Breast epithelium (tissue), 4 donors: ENCODE data around the gene GPN2. TPM values are rescaled to one million over a fixed set of nuclear protein-coding genes. Genes with fewer than 3 reads are reported as not detected.

Source experiments
- DNase-seq, 2 donors: peaks; one replicate each; pipeline ENCODE4 v3.0.0-alpha.2; 2019; ENCODE audit warnings: low spot score in 2 of 2
- H3K27ac ChIP-seq, 2 donors: fragments of 200-600 bp; sonication (generic) in 1 of 2; one replicate each; pipeline ENCODE4 v1.5.1; 2016 to 2019; ENCODE audit warnings: mild to moderate bottlenecking in 1 of 2
- H3K27me3 ChIP-seq, 2 donors: fragments of 200-600 bp; sonication (generic) in 1 of 2; one replicate each; pipeline versions ENCODE4 v1.5.1 to v1.6.0; 2017 to 2019; ENCODE audit warnings: control low read depth in 1 of 2, mild to moderate bottlenecking in 1 of 2
- H3K36me3 ChIP-seq: fragments of 200-600 bp; one replicate; pipeline ENCODE4 v1.5.1; 2019
- H3K4me1 ChIP-seq, 2 donors: fragments of 200-600 bp; sonication (generic); one replicate each; pipeline ENCODE4 v1.5.1; 2016 to 2019; ENCODE audit warnings: control low read depth in 1 of 2
- H3K4me3 ChIP-seq, 3 donors: fragments of 200-600 bp; sonication (generic); 1 replicate in 2 of 3; 2 replicates in 1 of 3; pipeline ENCODE4 v1.5.1; 2016 to 2019; ENCODE audit warnings: mild to moderate bottlenecking in 3 of 3, moderate library complexity in 2 of 3
- H3K9me3 ChIP-seq, 2 donors: fragments of 200-600 bp; sonication (generic) in 1 of 2; one replicate each; pipeline ENCODE4 v1.5.1; 2016 to 2019; ENCODE audit warnings: control low read depth in 1 of 2
- POLR2A ChIP-seq: fragments of 450-650 bp; IDR thresholded peaks from one replicate; pipeline ENCODE4 v1.6.1; 2016; ENCODE audit warnings: antibody characterized with exemption, mild to moderate bottlenecking, moderate library complexity
- POLR2AphosphoS5 ChIP-seq, 3 donors: sonication (generic); formaldehyde crosslinking; IDR thresholded peaks; one replicate each; pipeline ENCODE4 v1.6.1; 2017; ENCODE audit warnings: antibody characterized with exemption in 3 of 3
- intact Hi-C: fragments of 100-400 bp; cut with DNase I; formaldehyde crosslinking; loops from one replicate; pipeline ENCODE4 v1.15.1; 2023; ENCODE audit warnings: low total_unique reads
- total RNA-seq, 3 donors: library from RNA; depleted of rRNA; stranded (reverse); fragments of >200 nt; gene quantifications; one replicate each; pipeline ENCODE4 v1.1.0, GENCODE V29; 2016
- TF ChIP-seq, protein P1 (sequence below), 3 donors: fragments of 450-650 bp; IDR thresholded peaks; one replicate each; pipeline ENCODE4 v1.5.1; 2016 to 2017; ENCODE audit warnings: antibody characterized with exemption in 3 of 3, mild to moderate bottlenecking in 3 of 3, moderate library complexity in 3 of 3

Gene GPN2
- total RNA-seq, 3 donors from 2014 or later = 8.5 to 17.7 (median 13.4) TPM

DNA sequence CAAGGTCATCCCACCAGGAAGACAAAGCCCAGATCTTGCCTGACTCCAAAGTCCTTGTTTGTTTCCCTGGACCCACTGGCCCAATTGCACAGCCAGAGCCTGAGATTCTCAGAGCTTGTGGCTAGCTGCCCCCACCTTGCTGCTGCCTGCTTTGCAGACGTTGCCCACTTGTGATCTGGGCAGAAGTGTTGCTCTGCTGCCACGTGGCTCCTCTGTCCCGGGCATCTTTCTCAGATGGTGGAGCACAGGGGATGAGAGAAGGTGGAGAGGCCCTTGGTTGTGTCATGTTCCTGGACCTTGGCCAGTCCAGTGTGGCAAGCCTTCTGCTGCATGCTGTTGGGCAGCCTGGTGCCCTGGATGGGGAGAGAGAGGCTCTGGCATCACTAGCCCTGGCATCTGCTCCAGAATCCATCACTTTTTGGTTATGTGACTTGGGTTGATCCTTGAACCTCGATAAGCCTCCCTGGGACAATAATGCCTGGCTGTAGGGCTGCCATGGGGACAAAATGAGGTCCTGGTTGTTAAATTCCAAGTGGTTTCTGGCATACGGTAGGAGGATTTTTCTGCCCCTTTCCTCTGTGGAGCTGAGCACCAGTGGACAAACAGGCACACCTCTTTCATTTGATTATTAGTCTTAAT, 25.2 kb upstream of the GPN2 start:
- no peaks in the 10 kb centered on the region for H3K4me1 ChIP-seq
- H3K36me3 ChIP-seq = no peaks in the 10 kb centered on the region
- H3K4me3 ChIP-seq = no peak overlapping the region
- intact Hi-C loops = no loop called here
- no peaks in the 10 kb centered on the region for H3K27me3 ChIP-seq
- no peaks in the 10 kb centered on the region for H3K9me3 ChIP-seq
- H3K27ac ChIP-seq = no peak overlapping the region
- TF ChIP-seq, protein P1, sequence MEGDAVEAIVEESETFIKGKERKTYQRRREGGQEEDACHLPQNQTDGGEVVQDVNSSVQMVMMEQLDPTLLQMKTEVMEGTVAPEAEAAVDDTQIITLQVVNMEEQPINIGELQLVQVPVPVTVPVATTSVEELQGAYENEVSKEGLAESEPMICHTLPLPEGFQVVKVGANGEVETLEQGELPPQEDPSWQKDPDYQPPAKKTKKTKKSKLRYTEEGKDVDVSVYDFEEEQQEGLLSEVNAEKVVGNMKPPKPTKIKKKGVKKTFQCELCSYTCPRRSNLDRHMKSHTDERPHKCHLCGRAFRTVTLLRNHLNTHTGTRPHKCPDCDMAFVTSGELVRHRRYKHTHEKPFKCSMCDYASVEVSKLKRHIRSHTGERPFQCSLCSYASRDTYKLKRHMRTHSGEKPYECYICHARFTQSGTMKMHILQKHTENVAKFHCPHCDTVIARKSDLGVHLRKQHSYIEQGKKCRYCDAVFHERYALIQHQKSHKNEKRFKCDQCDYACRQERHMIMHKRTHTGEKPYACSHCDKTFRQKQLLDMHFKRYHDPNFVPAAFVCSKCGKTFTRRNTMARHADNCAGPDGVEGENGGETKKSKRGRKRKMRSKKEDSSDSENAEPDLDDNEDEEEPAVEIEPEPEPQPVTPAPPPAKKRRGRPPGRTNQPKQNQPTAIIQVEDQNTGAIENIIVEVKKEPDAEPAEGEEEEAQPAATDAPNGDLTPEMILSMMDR (IDR thresholded peaks at IDR 0.05) = no peak
- no peak for TF ChIP-seq POLR2A
- TF ChIP-seq POLR2AphosphoS5 (IDR thresholded peaks at IDR 0.05) = no peak
- DNase-seq = no peak

DNA sequence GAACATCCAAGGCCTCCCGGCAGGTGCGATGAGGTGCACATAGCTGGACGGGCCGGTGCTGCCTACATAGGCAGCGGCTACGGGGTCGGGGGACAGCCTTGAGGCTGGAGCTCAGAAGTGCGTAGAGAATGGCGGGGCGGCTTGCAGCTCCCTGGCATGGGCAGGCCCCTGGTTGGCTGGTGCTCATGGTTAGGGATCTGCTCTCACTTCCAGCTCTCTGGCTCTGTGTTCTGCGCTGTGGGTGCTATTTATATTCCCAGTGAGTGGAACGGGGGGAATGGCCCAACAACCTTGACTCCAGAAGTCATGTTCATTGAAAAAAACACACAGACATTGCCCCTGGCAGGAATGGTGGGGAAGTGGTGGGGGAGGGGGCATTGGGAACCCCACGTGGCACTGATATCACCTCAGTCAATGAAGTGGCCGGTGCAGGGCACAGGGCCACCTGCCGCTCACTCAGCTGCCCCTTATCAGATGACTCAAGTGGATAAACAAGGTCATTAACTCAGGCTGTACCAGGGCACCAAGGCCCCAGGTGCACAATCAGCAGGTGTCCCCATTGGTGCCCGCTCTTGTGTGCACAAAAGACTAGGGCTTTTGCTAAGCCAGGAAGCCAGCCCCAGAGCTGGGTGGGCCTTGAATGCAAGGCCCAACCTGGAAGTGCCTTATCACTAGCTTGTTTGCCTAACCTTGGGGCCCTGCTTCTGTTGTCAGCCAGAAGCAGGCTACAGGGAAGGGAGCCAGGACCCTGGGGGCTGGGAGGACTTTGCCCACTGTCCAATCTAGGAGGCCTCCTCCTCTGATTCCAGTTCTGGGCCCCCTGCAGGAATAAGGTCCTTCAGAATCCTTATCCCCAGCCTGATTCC, 23.9 kb upstream of the GPN2 start, which contains the start of gene NR0B2:
NR0B2 (minus strand) TSS at position 222 of the 866 bp plus-strand sequence; CDS start at position 187, 35 bp downstream.
- H3K27me3 ChIP-seq = no peaks in the 10 kb centered on the region
- no peaks in the 10 kb centered on the region for H3K36me3 ChIP-seq
- no peak for TF ChIP-seq POLR2AphosphoS5 (IDR thresholded peaks at IDR 0.05)
- TF ChIP-seq, protein P1 (IDR thresholded peaks at IDR 0.05) = no peak
- TF ChIP-seq POLR2A = no peak

DNA sequence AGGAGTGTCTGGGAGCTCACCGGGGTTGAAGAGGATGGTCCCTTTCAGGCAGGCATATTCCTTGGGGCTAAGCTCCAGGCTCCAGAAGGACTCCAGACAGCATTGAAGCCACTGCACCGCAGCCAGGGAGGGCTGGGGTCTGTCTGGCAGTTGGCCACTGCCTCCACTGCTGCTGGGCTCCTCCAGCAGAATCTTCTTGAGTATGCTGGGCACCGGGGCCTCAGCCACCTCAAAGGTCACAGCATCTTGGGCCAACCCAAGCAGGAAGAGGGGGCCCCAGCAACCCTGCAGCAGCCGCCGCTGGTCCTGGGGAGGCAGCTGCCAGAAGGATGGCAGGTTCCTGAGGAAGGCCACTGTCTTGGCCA, 23.3 kb upstream of the GPN2 start:
- intact Hi-C loops = no loop called here
- TF ChIP-seq, protein P1 (IDR thresholded peaks at IDR 0.05) = no peak
- TF ChIP-seq POLR2AphosphoS5 (IDR thresholded peaks at IDR 0.05) (no peak), POLR2A (no peak)

More for the DNA sequence above, 23.9 kb upstream of the GPN2 start, which contains the start of gene NR0B2:
- Histone ChIP-seq H3K27ac (no peak within 1 kb of the TSS), H3K9me3 (no peaks in the 10 kb centered on the region), H3K4me1 (no peaks in the 10 kb centered on the region), H3K4me3 (no peak within 1 kb of the TSS)
- intact Hi-C loops = no loop called here
- DNase-seq = no peak

DNA sequence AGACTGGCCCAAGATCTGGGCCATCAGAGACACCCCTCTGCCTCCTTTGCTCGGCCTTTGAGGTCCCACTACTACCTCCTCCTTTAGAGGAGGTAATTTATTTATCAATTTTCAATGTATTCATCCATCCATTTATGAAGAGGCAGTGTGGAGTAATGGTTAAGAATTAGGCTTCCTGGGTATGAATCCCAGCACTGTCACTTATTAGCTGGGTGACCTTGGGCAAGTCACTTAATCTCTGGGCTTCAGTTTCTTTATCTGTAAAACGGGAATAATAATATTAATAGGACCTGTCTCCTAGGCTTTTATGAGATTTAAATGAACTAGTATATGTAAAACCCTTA, 22.0 kb upstream of the GPN2 start:
- no peak for TF ChIP-seq POLR2A
- no peak for TF ChIP-seq POLR2AphosphoS5 (IDR thresholded peaks at IDR 0.05)
- TF ChIP-seq, protein P1 (IDR thresholded peaks at IDR 0.05) = no peak
- no peaks in the 10 kb centered on the region for H3K36me3 ChIP-seq
- no peak overlapping the region for H3K27ac ChIP-seq
- H3K9me3 ChIP-seq = no peaks in the 10 kb centered on the region
- no peaks in the 10 kb centered on the region for H3K4me1 ChIP-seq
- no peak for DNase-seq
- no peaks in the 10 kb centered on the region for H3K27me3 ChIP-seq
- H3K4me3 ChIP-seq = no peak overlapping the region
- intact Hi-C loops = no loop called here

More for the DNA sequence above, 23.3 kb upstream of the GPN2 start:
- H3K4me3 ChIP-seq = no peak overlapping the region
- no peak for DNase-seq
- H3K36me3 ChIP-seq = no peaks in the 10 kb centered on the region
- H3K27ac ChIP-seq = no peak overlapping the region
- no peaks in the 10 kb centered on the region for H3K9me3 ChIP-seq
- no peaks in the 10 kb centered on the region for H3K27me3 ChIP-seq
- H3K4me1 ChIP-seq = no peaks in the 10 kb centered on the region
